NCI-H146 treated with DMSO at 0.1 percent for 48 hours (cell line): ENCODE results near the gene SEMA6D.

Source experiments
- DNase-seq: peaks from one replicate; lab custom pipeline; 2025; ENCODE audit not compliant: unreplicated experiment; lab: John Stamatoyannopoulos, UW

The SEMA6D gene

GRCh38 chr15:47786371-47786770, 69.1 kb downstream of the SEMA6D start:
- no peak for DNase-seq

GRCh38 chr15:47787875-47788274, 70.6 kb downstream of the SEMA6D start:
- no peak for DNase-seq

GRCh38 chr15:47788685-47789084, 71.4 kb downstream of the SEMA6D start:
- DNase-seq = no peak

GRCh38 chr15:47791161-47791560, 73.9 kb downstream of the SEMA6D start:
- no peak for DNase-seq

GRCh38 chr15:47792231-47792630, 74.9 kb downstream of the SEMA6D start:
- no peak for DNase-seq

DNA sequence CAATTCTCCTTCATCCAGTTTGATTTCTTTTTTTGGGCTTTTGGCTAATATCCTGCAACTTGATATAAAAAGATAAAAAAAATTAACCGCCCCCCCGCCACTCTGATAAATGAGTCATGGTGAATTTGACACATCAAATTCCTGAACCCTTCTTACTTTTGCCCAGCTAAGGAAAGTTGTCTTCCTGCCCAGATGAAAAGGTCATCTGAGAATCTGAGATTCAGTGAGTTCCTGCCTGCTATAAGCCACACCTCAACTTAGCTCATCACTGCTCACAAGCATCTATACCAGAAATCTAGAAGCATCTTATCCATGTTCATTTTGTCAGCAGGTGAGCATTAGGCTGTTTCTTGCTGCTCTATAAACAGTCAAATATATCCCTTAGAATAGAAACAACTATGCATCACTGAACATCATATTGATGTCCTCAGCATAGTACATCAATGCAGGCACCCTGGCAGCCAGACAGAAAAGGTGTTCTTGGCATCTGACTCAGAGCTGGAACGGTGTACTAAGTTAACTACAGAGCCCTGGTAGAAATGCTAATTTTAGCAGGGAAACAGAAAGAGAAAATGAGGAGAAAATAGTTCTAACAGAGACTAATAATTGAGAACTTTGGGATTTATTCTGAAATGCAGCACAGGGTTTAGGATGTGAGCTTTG, 77.1 kb downstream of the SEMA6D start:
- no peak for DNase-seq

DNA sequence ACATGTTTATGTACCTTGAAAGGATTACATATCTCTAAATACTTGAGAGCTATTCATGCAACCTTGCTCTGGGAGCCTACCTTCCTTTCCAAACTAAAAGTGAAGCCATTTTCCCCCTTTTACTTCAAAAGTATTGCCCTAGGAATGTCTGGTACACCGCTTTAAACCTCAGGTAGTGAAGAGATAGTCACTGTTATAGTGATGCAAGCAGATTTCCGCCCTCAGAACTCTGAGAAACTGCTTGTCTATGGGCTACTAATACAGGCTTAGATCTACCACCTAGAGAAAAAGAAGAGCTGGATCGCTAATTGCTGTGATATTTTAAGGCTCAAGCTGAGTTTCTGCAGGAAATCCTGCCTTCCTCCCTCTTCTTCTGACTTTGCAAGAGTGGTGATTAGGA, 78.6 kb downstream of the SEMA6D start:
- DNase-seq = no peak

- DNase-seq = no peak
Measured at GRCh38 chr15:47796339-47796738, 79.0 kb downstream of the SEMA6D start.

DNA sequence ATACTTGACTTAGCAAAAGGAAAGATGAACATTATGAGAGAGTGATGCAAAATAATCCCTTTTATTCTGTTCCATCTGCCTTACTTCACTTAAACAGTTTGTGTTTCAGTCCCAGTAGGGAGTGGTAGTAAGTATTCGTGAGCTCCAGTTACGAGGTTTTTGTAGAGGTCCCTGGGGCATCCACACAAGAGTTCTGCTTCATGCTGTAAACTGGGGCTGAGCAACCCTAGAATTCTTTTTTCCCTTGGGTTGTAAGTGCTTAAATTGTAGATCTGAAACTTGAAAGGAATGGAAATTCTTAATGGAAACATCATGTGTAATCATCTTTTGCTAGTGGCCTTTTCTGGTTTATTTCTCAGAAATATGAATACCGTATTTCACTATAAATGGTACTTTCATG, 79.5 kb downstream of the SEMA6D start:
- no peak for DNase-seq

GRCh38 chr15:47801522-47801921, 84.2 kb downstream of the SEMA6D start:
- DNase-seq = no peak

DNA sequence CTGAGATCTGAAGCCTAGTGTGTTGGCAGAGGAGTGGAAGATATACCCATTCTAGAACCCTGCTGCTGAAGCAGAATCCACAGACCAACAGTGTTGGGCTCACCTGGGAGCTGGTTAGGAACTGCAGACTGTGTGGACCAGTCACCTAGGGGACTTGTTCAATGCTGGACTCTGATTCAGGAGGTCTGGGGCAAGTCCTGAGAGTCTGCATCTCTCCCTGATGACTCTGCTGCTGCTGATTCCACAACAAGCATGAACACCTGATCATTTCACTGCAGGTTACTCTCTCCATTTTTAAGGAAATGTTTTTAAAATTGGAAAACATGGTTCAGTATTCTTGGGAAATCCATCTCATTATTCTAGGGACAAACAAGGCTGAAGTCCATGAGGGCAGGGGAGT, 84.9 kb downstream of the SEMA6D start:
- no peak for DNase-seq

- DNase-seq = no peak
Measured at GRCh38 chr15:47803767-47804166, 86.5 kb downstream of the SEMA6D start.

GRCh38 chr15:47804733-47805132, 87.4 kb downstream of the SEMA6D start:
- no peak for DNase-seq

GRCh38 chr15:47806008-47806407, 88.7 kb downstream of the SEMA6D start:
- DNase-seq = no peak

GRCh38 chr15:47811172-47811571, 93.9 kb downstream of the SEMA6D start:
- DNase-seq = no peak

- no peak for DNase-seq
Measured at GRCh38 chr15:47812470-47812999, 95.2 kb downstream of the SEMA6D start.

DNA sequence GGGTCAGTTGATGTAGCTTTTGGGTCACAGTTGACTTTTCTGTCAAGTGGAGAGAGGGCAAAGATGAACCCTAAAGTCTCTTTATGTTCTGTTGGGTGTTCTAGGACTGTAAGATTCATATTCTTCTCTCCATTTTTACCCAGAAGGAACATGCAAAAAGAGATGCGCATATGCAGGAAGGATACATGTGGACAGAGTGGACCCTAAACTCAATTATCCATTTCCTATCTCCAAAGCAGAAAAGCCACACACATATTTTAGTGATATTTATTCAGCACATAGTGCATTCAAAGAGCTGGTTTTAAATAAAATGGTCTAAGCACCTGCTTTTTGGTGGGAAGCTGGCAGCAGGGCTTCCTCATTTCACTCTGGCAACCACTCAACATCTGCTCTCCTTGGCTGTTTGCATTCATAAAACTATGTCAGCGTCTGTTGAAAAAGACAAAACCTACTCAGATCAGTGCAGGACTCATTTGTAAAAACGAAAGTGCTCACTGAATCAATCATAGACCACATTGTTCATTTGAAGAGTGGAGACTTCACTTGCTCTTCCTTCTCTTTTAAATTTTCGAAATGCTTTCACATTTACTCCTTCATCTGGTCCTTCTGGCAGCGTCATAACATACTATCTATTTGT, 96.6 kb downstream of the SEMA6D start:
- DNase-seq = no peak

DNA sequence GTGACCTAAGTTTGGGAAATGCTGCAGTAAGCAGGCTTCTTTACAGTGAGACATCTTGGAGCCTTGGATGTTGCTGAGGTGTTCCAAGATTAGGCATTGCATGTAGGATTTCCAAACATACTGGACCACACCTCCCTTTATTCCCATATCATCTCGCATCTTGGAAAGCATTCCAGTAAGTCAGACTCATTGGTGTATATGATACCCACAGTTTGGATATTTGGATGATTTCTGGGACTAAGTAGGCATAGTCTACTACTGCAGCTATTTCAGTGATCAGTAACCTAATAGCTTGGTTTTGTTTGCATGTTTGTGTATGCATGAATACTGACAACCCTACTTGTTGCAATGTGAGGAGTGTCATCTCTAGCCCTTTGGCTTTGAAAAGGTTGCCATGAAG, 97.3 kb downstream of the SEMA6D start:
- DNase-seq = no peak

DNA sequence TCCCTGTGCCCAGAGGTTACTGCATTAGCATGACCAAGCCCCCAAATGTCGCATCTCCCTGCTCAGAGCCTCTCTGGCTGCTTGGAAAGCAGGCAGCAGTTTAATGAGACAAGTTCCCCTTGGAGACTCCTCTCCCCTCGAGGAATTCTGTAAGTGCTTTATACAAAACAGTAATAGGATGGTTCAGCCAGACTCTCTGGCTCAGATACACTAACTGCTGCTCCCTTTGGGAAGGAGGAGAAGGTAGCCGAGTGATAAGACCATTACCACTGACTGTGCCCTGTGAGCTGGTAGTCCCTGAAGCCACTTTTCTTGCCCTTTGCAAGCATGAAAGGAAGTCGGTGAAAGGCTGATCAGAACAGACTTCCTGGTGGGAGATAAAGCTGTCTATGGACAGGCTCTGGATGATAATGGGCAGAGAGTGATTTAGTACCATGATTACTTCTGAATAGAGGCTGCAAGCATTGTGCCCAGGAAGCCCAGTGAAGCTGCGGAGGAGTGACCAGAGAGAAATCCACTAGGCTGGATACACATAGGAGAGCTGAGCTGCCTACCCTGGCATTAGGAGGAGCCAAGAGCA, 100.8 kb downstream of the SEMA6D start:
- no peak for DNase-seq

DNA sequence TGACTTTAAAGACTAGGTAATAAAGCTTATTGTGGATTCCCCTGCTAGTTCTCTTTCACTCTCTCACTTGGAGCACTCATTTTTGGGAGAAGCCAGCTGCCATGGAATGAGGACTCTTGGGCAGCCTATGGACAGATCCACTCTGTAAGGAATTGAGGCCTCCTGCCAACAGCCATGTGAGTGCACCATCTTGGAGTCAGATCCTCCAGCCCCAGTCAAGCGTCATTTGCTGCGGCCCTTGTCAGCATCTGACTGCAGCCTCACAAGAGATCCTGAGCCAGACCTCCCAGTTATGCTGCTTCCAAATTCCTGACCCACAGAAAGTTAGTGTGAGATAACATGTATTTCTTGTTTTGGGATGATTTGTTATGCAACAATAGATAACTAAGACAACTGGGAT, 101.9 kb downstream of the SEMA6D start:
- no peak for DNase-seq

DNA sequence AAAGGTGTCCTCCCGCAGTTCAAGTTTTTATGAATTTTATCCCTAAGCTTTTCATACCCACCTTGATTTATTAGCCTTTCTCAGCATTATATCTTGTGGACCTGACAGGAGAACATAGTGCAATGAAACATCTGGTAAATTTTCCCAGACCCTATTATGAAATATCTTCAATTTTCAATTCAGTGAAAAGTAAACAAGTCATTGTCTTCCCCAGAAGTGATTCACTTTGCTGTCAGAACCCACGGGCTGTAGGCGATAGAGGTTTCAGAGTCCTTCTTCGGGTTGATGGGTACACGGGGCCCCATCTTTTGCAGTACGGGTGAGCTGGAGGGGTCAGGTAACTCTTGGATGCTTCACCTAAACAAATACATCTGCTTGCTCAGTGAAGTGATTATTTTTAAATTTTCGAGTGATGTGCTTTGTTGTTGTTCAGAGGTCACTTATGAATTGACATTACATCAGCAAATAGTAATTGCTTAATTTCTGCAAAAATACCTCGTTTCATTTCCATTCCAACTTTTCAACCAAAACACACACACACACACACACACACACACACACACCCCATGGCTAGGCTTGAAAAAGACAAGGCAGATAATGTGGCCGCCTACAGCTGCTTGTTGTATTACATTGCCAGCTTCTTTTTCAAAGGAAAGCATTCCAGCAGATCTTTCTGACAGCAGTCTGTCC, 102.9 kb downstream of the SEMA6D start:
- no peak for DNase-seq
